Neural crest cell (in vitro differentiated cells): ENCODE results near the gene BACH2. TPM values are rescaled to one million over a fixed set of nuclear protein-coding genes. Genes with fewer than 3 reads are reported as not detected.

Experiments used
- DNase-seq: peaks from one replicate; pipeline ENCODE4 v3.0.0; 2021; ENCODE audit warnings: low read depth, mixed read lengths, low spot score
- H3K27ac Mint-ChIP-seq: one replicate; pipeline ENCODE4 v1.8.0; 2021; ENCODE audit warnings: mild to moderate bottlenecking, mixed read lengths; ENCODE audit not compliant: unreplicated experiment
- H3K27me3 Mint-ChIP-seq: 2 replicates; pipeline ENCODE4 v1.8.0; 2021; ENCODE audit warnings: low read depth, mild to moderate bottlenecking, mixed read lengths
- H3K36me3 Mint-ChIP-seq: 2 replicates; pipeline ENCODE4 v1.8.0; 2021; ENCODE audit warnings: low read depth, mild to moderate bottlenecking, mixed read lengths
- H3K4me1 Mint-ChIP-seq: 2 replicates; pipeline ENCODE4 v1.8.0; 2021; ENCODE audit warnings: mixed read lengths
- H3K4me3 Mint-ChIP-seq: one replicate; pipeline ENCODE4 v1.8.0; 2021; ENCODE audit warnings: mild to moderate bottlenecking, mixed read lengths
- H3K9me3 Mint-ChIP-seq: 2 replicates; pipeline ENCODE4 v1.8.0; 2021; ENCODE audit warnings: mixed read lengths
- total RNA-seq: library from RNA; stranded (reverse); gene quantifications from 2 replicates; pipeline ENCODE4 v1.2.1, GENCODE V29; 2021
- TF ChIP-seq, protein P1 (sequence below): fragments of 200-600 bp; sonication (generic); conservative IDR thresholded peaks from 2 replicates; pipeline ENCODE4 v1.5.0; 2021; ENCODE audit warnings: antibody characterized with exemption, mild to moderate bottlenecking

The BACH2 gene
- total RNA-seq, 1 donor from 2014 or later = 13.1 TPM

DNA sequence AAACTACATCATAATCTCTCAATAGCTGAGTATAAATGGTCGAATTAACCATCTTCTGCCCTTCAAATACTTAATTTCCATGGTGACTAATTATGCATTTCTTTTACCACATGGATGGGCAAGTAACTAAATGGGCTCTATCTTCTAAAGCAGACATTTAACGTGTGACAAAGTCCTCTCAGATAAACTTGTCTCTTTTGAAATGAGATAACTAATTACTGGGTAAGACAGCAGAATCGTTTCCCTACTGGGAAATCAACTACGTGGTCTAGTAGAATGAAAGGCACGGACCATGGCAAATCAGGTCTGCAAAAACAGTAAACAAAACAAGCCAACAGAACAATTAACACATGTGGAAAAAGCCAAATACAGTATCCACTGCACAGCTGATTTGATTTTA lies 137.7 kb downstream of the BACH2 start:
- H3K27me3 Mint-ChIP-seq = no peaks in the 10 kb centered on the region
- no peak for DNase-seq
- no peaks in the 10 kb centered on the region for H3K9me3 Mint-ChIP-seq
- no peak overlapping the region for H3K27ac Mint-ChIP-seq
- H3K36me3 Mint-ChIP-seq = no peaks in the 10 kb centered on the region
- H3K4me1 Mint-ChIP-seq = peaks cover 47% of the 10 kb centered on the region
- TF ChIP-seq, protein P1, sequence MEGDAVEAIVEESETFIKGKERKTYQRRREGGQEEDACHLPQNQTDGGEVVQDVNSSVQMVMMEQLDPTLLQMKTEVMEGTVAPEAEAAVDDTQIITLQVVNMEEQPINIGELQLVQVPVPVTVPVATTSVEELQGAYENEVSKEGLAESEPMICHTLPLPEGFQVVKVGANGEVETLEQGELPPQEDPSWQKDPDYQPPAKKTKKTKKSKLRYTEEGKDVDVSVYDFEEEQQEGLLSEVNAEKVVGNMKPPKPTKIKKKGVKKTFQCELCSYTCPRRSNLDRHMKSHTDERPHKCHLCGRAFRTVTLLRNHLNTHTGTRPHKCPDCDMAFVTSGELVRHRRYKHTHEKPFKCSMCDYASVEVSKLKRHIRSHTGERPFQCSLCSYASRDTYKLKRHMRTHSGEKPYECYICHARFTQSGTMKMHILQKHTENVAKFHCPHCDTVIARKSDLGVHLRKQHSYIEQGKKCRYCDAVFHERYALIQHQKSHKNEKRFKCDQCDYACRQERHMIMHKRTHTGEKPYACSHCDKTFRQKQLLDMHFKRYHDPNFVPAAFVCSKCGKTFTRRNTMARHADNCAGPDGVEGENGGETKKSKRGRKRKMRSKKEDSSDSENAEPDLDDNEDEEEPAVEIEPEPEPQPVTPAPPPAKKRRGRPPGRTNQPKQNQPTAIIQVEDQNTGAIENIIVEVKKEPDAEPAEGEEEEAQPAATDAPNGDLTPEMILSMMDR = no peak
- H3K4me3 Mint-ChIP-seq = no peak overlapping the region

DNA sequence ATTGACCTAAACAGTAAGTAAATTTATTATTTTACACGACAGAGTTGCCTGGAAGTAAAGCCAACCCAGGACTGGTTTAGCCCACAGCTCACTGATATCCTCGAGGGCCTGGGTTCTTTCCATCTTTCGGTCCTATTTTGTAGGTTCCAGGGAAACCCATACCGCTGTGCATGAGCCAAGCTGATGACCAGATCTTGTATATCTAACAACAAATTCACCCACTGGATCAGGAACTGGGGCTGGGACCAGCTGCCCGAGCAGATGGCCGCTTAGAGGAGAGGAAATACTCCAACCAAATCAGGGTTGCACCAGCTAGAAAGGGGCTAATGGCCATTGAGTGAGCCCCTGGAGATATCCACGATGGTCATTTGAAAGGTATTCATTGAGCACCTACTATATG lies 139.2 kb downstream of the BACH2 start:
- Mint-ChIP-seq H3K4me3 (no peak overlapping the region), H3K36me3 (no peaks in the 10 kb centered on the region), H3K4me1 (peaks cover 38% of the 10 kb centered on the region), H3K9me3 (no peaks in the 10 kb centered on the region), H3K27ac (no peak overlapping the region), H3K27me3 (no peaks in the 10 kb centered on the region)
- TF ChIP-seq, protein P1 = no peak
- no peak for DNase-seq

- TF ChIP-seq, protein P1 = no peak
- Mint-ChIP-seq H3K4me3 (no peak overlapping the region), H3K4me1 (peaks cover 38% of the 10 kb centered on the region), H3K9me3 (no peaks in the 10 kb centered on the region), H3K36me3 (no peaks in the 10 kb centered on the region), H3K27me3 (no peaks in the 10 kb centered on the region), H3K27ac (no peak overlapping the region)
- DNase-seq = no peak
These were observed 139.8 kb downstream of the BACH2 start for GRCh38 chr6:90156861-90157260.

- H3K4me3 Mint-ChIP-seq = no peak overlapping the region
- peaks cover 32% of the 10 kb centered on the region for H3K4me1 Mint-ChIP-seq
- no peaks in the 10 kb centered on the region for H3K27me3 Mint-ChIP-seq
- H3K9me3 Mint-ChIP-seq = no peaks in the 10 kb centered on the region
- no peak for DNase-seq
- no peaks in the 10 kb centered on the region for H3K36me3 Mint-ChIP-seq
- TF ChIP-seq, protein P1 = no peak
- H3K27ac Mint-ChIP-seq = no peak overlapping the region
These were observed 141.7 kb downstream of the BACH2 start for GRCh38 chr6:90154755-90155470.

DNA sequence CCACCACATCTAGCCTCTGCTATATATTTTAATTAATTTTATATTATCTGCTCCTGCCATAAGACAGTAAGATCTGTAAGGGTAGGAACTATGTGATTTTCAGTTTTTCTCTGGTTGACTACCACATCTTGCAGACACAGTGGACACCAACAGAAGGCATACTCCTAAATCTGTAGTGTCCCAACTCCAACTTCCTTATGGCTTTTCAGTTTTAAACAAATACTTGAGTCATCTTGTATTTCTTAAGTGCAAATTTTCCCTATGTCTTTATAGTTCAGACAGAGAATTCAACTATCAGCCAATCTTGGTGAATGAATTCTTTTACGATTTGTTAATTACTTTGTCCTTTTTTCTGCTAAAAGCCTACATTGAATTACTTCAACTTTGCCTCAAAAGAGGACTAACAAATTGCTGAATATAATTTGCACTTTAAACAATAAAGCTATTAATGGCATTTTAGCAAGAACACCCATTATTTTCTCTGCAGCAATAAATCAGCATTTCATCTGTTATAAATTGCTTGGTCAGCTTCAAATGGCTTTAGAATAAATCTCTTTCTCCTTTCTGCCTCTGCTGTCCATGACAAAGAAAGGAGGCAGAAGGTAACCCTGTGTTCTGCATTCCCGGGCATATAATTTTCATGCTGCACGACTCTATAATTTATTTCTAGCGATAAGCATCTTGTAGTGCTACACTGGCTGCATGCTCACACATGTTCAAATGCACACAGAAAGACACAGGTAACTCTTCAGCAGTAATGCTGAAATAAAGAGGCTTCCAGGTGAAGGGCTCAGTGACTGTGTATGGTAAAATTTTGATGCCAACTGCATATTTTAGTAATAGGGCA lies 144.8 kb downstream of the BACH2 start:
- DNase-seq = no peak
- TF ChIP-seq, protein P1 = no peak
- Mint-ChIP-seq H3K27ac (no peak overlapping the region), H3K36me3 (no peaks in the 10 kb centered on the region), H3K27me3 (no peaks in the 10 kb centered on the region), H3K4me3 (no peak overlapping the region), H3K9me3 (no peaks in the 10 kb centered on the region), H3K4me1 (peaks cover 14% of the 10 kb centered on the region)
